SK-N-SH treated with all-trans-retinoic acid at 6 μM for 48 hours (cell line): ENCODE data around the gene PARS2.

Source experiments
- CSDC2 ChIP-seq: fragments of 250-450 bp; sonication (Bioruptor Pico); IDR thresholded peaks from 2 replicates; pipeline ENCODE4 v1.5.0; 2020; ENCODE audit warnings: mild to moderate bottlenecking, moderate library complexity
- ISL1 ChIP-seq: fragments of 250-450 bp; sonication (Bioruptor Pico); IDR thresholded peaks from 2 replicates; pipeline ENCODE4 v2.1.2; 2022; ENCODE audit warnings: mild to moderate bottlenecking, moderate library complexity
- OSR1 ChIP-seq: fragments of 250-450 bp; sonication (Bioruptor Pico); IDR thresholded peaks from 2 replicates; pipeline ENCODE4 v1.8.0; 2022; ENCODE audit warnings: moderate library complexity, mild to moderate bottlenecking, inconsistent platforms
- PATZ1 ChIP-seq: fragments of 250-450 bp; sonication (Bioruptor Pico); IDR thresholded peaks from 2 replicates; pipeline ENCODE4 v1.8.0; 2020; ENCODE audit warnings: mild to moderate bottlenecking, moderate library complexity, borderline replicate concordance
- TCF4 ChIP-seq: fragments of 250-450 bp; sonication (Bioruptor Pico); IDR thresholded peaks from 2 replicates; pipeline ENCODE4 v1.8.0; 2021; ENCODE audit warnings: mild to moderate bottlenecking, moderate library complexity, borderline replicate concordance
- ZC3H10 ChIP-seq: fragments of 250-450 bp; sonication (Bioruptor Pico); IDR thresholded peaks from 2 replicates; pipeline ENCODE4 v1.5.1; 2021; ENCODE audit warnings: mild to moderate bottlenecking, moderate library complexity
- TF ChIP-seq, protein P1 (sequence below): fragments of 250-450 bp; sonication (Bioruptor Pico); IDR thresholded peaks from 2 replicates; pipeline ENCODE4 v1.5.1; 2021; ENCODE audit warnings: mild to moderate bottlenecking, moderate library complexity

GRCh38 chr1:54764922-54765561, 719 bp upstream of the PARS2 start:
- TF ChIP-seq OSR1 (CRISPR knock-in tag) (no peak), ISL1 (CRISPR knock-in tag) (no peak), ZC3H10 (CRISPR knock-in tag) (no peak), TCF4 (CRISPR knock-in tag) (no peak), CSDC2 (CRISPR knock-in tag) (no peak), PATZ1 (CRISPR knock-in tag) (no peak)
- TF ChIP-seq, protein P1, sequence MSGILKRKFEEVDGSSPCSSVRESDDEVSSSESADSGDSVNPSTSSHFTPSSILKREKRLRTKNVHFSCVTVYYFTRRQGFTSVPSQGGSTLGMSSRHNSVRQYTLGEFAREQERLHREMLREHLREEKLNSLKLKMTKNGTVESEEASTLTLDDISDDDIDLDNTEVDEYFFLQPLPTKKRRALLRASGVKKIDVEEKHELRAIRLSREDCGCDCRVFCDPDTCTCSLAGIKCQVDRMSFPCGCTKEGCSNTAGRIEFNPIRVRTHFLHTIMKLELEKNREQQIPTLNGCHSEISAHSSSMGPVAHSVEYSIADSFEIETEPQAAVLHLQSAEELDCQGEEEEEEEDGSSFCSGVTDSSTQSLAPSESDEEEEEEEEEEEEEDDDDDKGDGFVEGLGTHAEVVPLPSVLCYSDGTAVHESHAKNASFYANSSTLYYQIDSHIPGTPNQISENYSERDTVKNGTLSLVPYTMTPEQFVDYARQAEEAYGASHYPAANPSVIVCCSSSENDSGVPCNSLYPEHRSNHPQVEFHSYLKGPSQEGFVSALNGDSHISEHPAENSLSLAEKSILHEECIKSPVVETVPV (CRISPR knock-in tag), result no peak
